Stimulated activated CD4-positive, alpha-beta T cell treated with anti-CD3 and anti-CD28 coated beads, Interleukin-15, amount 100 ng/mL, for 1 hour (primary cell): ENCODE results near the gene C17orf113.
"Not testable (repeated sequence)": the region's sequence is repeated elsewhere in the genome, so short reads cannot be mapped to it uniquely, and the experiment has no call there.

Source experiments
- DNase-seq, 2 donors: peaks; one replicate each; pipeline ENCODE4 v3.0.0-alpha.2; 2020; ENCODE audit warnings: low read depth in 1 of 2, low spot score in 1 of 2

C17orf113 gene

GRCh38 chr17:42042598-42043319 is 7.6 kb downstream of the C17orf113 start:
- no peak for DNase-seq

GRCh38 chr17:42041619-42042018 is 8.8 kb downstream of the C17orf113 start:
- DNase-seq, result no peak

- DNase-seq, result no peak
Observed at GRCh38 chr17:42040818-42041217, 9.6 kb downstream of the C17orf113 start.

- no peak for DNase-seq
Observed at GRCh38 chr17:42039794-42040763, 10.3 kb downstream of the C17orf113 start.

GRCh38 chr17:42038221-42038973 is 12.0 kb downstream of the C17orf113 start:
- DNase-seq, result no peak

- no peak for DNase-seq
Observed at GRCh38 chr17:42034059-42034458, 16.3 kb downstream of the C17orf113 start.

GRCh38 chr17:42031584-42031983 is 18.8 kb downstream of the C17orf113 start:
- no peak for DNase-seq

GRCh38 chr17:42028791-42029127 is 21.6 kb downstream of the C17orf113 start:
- no peak for DNase-seq

- DNase-seq, result no peak
Observed at GRCh38 chr17:42027961-42028790, 22.2 kb downstream of the C17orf113 start.

- DNase-seq, result no peak
Observed at GRCh38 chr17:42027590-42027889, 22.9 kb downstream of the C17orf113 start.

GRCh38 chr17:42026857-42027589 is 23.4 kb downstream of the C17orf113 start:
- DNase-seq, result no peak

- DNase-seq, result no peak
Observed at GRCh38 chr17:42025936-42026335, 24.5 kb downstream of the C17orf113 start.

GRCh38 chr17:42025191-42025579 is 25.2 kb downstream of the C17orf113 start:
- no peak for DNase-seq

GRCh38 chr17:42023524-42024349 is 26.7 kb downstream of the C17orf113 start:
- DNase-seq, result no peak

GRCh38 chr17:42020845-42021244 is 29.6 kb downstream of the C17orf113 start:
- DNase-seq, result not testable (repeated sequence)

GRCh38 chr17:42019509-42020404 is 30.6 kb downstream of the C17orf113 start, which contains the start of gene NKIRAS2:
Gene NKIRAS2 (plus strand): TSS chr17:42020090. CDS start chr17:42021578, 1,488 bp downstream.
- DNase-seq, result peak; percentile 91 to 92

GRCh38 chr17:42018988-42019387 is 31.4 kb downstream of the C17orf113 start:
- no peak for DNase-seq

GRCh38 chr17:42018339-42018738 is 32.1 kb downstream of the C17orf113 start:
- DNase-seq, result no peak
